ENCODE measurements around the gene NUDT17.
A peak's percentile ranks its signal among the peaks of the same experiment; 100 is the strongest.
"Not testable (repeated sequence)": the region's sequence is repeated elsewhere in the genome, so short reads cannot be mapped to it uniquely, and the experiment has no call there.

Gene NUDT17, protein sequence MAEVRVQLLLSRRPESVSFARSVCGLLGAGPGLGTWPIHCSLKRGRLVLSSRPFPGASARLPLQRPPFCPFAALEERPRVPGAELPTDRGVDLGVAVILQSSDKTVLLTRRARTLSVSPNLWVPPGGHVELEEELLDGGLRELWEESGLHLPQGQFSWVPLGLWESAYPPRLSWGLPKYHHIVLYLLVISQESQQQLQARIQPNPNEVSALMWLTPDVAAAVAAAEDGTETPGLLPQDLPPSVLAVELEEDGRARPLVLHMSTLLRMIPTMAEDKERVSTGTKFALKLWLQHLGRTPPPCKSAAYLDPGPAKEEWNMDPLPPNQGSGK

DNA sequence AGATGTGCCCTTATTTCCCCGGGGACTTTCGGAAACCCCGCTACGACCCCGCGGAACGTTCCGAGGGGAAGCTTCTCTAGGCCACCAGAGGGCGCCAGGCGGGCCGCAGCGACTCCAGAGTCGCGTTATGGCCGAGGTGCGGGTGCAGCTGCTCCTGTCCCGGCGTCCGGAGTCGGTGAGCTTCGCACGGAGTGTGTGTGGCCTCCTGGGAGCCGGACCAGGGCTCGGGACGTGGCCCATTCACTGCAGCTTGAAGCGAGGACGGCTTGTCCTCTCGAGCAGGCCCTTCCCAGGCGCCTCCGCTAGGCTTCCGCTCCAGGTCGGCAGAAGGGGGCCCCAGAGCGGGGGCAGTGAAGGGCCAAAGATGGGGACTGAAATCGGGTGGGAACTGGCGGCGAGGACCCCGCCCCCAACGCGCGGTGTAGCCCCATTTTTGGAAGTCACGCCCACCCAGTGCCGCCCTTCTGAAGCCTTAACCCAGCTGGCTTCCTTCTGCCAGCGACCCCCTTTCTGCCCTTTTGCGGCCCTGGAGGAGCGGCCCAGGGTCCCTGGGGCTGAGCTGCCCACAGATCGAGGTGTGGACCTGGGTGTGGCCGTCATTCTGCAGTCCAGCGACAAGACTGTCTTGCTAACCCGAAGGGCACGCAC lies at the start of gene NUDT17:
NUDT17 (plus strand) TSS at position 117 of the 648 bp plus-strand sequence; CDS start at position 128, 11 bp downstream.
- DNase-seq, result peak; percentile 88

DNA sequence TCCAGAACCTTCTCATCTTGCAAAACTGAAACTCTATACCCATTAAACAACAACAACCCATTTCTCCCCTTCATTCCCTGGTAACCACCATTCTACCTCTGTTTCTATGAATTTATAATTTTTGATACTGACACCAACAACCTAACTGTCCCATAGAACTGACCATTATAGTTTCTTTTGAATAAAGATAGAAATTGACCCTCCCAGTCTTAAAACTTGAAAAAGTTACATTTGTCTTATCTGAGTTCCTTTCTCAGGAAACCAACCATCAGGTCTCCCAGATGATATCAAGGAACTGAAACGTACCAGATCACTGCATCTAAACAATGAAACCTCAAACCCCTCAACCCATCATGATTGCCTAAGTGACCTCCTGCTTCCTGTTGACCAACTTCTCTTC lies 48.7 kb upstream of the NUDT17 start:
- no peak for DNase-seq

DNA sequence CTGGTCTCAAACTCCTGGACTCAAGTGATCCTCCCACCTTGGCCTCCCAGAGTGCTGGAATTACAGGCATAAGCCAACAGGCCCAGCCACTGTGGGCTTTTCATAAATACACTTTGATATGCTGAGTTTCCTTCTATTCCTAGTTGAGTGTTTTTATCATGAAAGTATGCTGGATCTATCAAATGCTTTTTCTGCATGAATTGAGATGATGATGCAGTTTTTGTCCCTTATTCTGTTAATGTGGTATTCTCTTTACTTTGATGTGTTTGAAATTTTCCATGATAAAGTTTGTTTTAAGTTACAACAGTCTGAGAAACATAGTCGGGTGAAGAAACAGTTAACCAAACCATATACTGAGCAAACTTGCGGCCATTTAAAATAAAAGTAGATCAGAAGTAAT lies 45.6 kb upstream of the NUDT17 start:
- DNase-seq, result no peak

DNA sequence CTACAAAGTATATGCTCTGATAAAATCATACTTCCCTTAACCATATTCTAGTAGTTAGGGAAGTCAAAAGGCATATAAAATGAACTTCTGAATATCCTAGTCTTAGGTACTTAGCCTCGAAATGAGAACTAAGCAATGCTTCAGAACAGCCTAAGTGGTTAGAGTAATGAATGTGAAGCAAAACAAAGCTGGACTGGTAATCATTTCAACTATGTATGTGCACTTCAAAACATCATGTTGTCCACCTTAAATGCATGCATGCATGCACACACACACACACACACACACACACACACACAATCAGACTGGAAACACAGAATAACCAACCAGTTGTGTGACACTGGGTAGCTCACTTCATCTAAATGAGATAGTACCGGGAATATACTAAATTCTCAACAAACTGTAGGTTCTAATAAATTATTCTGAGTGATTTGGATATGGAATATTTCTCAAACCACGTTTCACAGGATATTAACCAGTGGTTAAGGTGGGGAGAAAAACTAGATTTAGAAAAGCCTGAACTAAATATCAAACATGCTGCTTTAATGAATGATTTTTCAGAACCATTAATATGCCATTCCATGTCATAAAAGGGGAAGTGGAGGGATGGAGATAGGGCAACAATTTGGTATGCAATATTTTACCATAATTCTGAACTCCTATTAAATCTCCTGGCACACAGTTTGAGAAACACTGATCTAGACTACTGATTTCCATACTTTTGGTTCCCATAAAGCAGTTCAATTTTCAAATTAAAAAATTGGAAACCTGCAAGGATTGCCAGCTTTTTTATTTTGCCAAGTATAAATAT lies 41.0 kb upstream of the NUDT17 start:
- DNase-seq, result no peak

DNA sequence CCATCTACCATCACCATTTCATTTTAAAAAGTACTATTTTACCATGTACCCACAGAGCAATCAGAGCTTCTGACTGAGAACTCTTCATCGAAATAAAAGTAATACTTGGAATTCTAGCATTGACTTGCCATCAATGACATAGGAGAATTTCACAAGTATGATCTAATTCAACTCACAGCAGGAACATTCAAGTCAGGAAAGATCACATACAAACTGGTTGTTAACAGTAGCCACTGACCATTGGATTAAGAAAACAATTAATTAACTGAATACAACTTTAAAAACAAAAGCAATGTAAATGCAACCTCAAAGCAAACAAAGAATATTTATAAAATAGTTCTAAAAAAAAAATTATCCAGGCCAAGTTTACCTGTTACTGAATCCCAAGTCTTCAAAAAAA lies 40.4 kb upstream of the NUDT17 start:
- no peak for DNase-seq

DNA sequence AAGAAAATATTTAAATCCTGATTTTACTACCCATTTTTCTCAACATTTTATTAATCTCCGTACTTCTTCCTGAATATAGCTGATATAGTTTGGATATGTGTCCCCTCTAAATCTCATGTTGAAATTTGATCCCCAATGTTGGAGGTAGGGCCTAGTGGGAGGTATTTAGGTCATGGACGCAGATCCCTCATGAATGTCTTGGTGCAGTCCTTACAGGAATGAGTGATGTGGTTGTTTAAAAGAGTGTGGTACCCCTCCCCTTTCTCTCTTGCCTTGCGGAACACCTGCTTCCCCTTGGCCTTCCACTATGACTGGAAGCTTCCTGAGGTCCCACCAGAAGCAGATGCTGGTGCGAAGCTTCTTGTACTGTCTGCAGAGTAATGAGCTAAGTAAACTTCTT lies 39.0 kb upstream of the NUDT17 start:
- no peak for DNase-seq

DNA sequence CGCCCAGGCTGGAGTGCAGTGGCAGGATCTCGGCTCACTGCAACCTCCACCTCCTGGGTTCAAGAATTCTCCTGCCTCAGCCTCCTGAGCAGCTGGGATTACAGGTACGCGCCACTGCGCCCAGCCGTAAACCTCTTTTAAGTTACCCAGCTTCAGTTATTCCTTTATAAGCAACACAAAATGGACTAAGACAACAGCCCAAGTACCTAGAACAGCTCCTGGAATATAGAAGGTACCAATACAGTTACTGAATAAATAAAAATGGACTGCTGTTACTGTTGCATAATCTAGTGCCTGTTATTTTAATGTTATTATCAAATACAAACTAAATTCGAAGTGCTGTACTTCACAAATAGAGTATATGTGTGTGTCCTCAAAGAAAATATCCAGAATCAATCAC lies 38.6 kb upstream of the NUDT17 start:
- no peak for DNase-seq

DNA sequence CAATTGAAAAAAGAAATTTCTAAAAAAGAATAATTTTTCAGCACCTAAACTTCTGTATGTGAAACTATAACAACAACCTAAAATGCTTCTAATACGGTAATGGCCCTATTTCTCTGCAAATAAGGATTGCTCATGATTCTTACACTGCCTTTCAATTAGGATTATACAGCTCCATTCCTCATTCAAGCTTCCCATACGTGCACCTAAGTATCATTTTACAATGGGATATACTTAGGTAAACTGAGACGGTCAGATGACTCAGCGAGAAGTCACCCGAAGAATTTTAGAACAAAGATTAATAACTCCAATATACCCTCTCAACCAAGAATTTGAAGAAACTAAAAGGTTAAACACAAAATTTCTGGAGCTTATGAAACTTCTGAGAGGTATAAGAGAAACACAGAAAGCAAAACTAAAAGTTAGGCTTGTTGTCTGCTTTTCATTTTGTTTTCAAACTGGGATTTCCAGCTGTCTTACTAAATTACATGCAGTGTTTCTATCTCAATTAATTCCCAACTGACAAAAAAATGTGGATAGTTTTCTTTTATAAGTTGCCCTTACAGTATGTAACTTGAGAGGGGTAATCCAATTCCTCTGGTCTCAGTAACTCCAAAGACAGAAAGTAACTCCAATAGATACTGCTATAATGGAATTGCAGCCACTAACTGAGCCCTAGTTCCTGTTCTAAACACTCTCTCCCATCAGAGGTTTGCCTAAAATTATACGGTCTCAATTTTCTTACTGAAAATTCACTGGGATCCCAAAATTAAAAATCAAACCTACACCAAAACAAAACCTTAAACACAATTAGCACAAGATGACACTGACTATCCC lies 32.2 kb upstream of the NUDT17 start:
- not testable (repeated sequence) for DNase-seq

DNA sequence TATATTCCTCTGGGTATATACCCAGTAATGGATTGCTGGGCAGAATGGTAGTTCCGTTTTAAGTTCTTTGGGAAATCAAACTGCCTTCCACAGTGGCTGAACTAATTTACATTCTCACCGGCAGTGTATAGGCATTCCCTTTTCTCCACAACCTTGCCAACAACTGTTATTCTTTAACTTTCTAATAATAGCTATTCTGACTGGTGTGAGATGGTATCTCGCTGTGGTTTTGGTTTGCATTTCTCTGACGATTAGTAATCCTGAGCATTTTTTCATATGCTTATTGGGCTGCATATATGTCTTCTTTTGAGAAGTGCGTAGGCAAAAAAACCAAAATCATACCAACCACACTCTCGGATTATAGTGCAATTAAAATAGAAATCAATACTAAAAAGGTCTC lies 27.3 kb upstream of the NUDT17 start:
- DNase-seq, result not testable (repeated sequence)

DNA sequence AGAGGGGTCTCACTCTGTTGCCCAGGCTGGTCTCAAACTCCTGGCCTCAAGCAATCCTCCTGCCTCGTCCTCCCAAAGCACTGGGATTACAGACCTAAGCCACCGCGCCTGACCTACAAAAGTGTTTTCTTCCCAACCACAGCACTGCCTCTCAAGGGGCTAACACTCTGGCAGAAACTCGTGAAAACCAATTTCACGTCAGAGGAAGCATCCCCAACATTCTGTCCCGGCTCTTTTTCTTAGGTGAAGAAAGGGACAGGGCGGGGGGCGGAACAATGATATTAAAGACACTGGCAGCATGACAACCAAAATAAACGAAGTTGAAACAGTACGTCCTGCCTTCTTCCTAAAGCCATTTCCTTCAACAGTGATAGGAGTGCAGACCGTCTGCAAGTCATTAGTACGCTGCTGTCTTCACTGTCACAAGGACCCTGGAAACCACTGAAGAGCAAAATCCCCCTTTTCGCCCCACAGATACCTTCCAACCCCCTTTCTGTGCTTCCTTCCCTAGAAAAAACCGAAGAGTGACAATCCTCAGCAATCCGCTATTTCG lies 22.6 kb upstream of the NUDT17 start:
- not testable (repeated sequence) for DNase-seq

DNA sequence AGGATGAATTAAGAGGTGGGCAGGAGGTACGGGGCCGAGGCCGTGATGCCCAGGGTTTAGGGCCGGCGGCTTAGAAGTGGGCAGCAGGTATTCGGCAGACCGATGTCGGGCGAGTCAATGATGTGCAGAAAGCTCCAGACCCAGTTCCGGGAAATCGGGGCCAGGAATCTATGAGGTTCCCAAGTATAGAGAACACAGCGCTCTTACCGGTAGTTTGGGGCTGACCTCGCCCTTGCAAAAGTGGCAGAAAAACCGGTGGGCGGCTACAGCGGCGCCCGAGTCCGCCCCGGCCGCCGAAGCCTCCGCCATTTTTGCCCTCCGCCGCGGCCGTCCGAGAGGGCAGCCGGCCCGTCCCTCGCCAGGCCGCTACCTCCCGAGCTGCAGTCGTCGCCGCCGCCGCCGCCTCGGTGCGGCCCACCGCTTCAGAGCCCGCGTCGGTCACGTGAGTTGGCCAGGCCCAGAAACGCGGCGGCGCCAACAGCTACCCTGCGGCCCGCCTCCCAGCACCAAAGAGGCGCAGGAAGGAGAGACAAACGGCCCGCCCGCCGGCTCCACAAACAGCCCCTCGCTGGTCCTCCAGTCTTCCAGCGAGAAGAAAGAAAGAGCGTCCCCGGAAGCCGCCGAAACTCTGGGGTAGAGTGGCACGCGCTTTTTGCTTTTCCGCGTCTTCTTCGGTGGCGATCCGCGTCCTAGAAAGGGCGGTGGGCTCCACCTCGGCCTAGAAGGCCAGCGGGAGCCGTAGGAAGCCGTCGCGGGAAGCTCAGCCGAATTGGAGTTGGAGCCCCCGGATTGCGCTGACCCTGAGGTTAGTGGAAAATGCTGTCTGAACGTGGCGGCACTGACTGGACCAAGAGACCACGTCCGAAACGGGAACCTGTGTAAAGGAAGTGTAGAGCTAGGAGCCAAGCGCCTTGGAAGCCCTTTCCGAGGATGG lies 21.6 kb upstream of the NUDT17 start, which contains the start of the genes POLR3C and RNF115:
POLR3C (plus strand) TSS at position 636 of the 934 bp plus-strand sequence. CDS start 1,577 bp downstream, outside the sequence.
RNF115 (minus strand) TSS at position 531 of the 934 bp plus-strand sequence; CDS start at position 309, 222 bp downstream.
- DNase-seq, result peak; percentile 99

DNA sequence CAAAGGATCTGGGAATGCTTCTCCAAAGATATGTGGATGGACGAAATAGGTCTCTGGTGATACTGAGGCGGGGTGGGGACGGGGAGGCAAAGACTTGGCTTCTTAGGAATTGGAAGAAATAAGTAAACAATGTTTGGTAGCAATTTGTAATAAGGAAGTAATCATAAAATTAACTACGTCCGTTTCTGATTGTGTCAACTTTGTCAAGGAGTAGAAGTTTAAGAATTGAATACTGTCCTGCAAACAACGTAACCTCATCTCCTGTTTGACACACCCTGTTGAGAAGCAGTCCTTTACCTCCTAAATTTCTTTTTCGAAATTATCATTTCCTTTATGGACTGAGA lies 21.0 kb upstream of the NUDT17 start:
- DNase-seq, result peak; percentile 73

DNA sequence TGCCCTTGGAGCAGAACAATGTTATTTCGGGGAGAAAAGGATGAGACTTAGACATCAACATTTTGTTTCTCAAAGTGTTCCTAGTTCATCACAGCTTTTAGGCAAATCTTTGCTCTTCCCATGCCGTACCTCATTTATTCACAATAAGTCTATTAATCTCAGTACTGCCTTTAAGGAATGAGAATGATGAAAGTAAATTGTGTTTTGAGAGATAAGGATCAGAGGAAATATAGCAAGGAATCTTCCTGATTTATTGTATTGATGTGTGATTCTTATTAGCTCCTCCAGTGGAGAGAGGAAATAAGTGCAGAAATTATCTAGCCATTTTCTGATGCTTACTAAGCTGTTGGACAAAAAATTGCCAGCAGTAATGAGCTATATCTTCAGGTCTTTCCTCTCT lies 19.4 kb upstream of the NUDT17 start:
- DNase-seq, result no peak

DNA sequence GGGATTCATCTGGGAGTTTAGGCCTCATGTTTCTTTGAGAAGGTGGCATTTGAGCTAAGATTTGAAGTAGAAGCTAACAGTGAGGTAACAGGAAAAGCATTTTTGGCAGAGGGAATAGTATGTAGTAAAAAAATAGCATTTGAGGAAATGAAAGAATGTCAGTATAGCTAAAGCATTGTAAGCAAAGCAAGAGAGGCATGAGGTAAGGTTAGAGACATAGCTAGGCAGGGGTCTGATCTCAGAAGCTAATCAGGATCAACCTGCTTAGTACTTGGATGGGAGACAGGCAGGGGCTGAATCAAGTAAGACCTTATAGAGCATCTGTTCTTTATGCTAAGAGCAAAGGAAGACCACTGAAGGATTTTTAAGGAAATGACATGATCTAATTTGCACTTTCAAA lies 17.5 kb upstream of the NUDT17 start:
- no peak for DNase-seq

DNA sequence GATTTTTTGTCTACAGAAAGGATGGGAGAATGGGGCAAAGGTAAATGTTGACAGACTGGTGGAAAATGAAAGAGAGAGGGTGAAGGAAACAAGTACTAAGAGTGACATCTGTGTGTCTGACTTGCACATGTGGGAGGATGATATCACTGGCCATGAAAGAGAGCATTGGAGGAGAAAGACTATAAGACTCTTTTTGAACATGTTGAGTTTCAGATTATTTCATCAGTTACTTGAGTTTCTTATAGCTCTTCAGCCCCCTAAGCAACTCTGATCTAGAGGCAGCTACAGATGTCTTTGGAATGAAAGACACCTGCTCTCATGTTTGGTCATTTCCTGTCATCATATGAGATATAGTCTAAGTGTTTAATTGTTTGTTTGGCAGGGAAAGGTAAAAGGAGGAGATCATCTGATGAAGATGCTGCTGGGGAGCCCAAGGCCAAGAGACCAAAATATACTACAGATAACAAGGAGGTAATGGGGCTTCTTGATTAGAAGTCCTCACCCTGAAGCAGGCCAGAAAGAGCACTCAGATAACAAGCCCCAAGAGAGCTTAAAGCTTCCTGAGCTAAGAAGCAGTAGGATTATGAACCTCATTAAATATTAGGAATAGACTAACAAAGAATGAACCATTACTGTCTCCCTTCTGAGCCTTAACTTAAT lies 16.9 kb upstream of the NUDT17 start:
- no peak for DNase-seq

DNA sequence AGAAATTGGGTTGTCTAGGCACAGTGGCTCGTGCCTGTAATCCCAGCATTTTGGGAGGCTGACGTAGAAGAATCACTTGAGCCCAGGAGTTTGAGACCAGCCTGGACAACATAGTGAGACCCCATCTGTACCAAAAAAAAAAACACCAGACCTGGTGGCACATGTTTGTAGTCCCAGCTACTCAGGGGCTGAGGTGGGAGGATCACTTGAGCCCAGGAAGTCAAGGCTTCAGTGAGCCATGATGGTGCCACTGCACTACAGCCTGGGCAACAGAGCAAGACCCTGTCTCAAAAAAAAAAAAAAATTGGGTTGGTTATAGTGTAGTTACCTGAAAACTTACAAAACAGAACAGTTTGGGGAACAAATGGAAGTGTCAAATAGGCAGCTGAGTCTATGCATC lies 14.6 kb upstream of the NUDT17 start:
- not testable (repeated sequence) for DNase-seq

DNA sequence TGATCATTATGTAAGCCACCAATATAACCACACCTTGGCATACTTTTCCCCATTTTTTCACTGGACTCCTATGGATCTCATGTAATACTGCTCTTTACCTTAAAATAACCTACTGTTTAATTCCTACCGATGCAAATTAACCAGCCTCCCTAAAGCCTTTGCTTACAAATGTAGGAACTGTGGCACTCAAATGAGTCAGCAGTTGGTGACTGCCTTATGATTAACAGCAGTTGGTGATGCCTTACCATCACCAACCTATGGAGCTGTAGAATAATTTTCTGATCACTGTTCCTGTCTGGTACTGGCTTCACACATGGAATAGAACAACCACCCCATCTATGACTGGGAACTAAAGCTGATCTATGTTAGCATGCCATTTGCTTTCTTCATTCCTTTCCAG lies 7.8 kb upstream of the NUDT17 start:
- no peak for DNase-seq

DNA sequence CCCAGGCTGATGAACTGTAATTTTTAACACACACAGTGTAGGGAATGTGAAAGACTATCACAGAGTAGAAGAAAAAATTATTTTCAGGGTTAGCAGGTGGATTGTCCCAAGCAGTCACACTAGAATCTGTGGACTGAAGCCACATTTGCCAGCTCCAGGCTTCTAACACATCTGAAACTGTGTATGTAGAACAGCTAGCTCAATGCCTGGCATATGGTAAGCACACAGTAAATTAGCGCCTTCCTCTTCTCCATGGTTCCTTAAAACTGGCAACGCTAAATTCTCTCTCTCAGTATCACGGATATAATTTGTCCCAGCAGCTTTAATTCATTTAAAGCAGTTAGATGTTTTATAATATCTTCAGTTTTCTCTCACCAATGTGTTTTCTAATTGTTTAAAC lies 2.4 kb upstream of the NUDT17 start:
- no peak for DNase-seq

DNA sequence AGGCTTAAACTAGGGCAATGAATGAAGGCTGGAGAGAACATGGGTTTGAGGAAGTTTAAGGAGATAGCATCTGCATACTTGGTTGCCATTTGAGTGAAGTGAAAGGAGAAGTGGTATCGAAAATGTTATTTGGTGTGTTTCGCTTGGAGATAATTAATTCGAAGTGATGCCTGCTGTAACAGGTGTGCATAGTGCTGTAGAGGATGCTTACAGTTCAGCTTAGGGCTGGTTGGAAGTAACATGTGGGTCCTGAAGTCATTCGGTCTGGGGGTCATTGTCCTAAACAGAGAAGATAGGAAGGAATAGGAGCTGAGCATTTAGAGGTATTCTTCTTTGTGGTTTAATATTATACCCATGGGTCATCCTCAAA lies 301 bp upstream of the NUDT17 start:
- peak; percentile 88 for DNase-seq

DNA sequence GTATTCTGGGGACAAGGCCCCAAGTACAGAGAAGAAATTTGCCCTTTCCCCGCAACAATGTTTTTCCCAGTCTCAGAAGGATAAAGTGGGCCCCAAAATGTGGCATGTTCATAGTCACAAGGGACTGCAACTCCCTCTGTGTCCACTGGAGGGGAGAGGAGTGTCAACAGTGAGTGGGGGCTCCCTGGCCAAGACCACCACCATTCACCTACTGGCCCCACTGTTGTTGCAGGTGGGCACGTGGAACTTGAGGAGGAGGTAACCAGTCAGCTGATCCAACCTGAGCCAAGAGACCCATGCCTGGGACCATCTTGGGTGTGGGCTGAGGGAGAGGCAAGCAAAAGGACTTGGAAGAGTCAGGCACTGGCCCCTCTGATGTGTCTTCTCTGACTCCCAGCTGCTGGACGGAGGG lies 777 bp downstream of the NUDT17 start:
- no peak for DNase-seq

DNA sequence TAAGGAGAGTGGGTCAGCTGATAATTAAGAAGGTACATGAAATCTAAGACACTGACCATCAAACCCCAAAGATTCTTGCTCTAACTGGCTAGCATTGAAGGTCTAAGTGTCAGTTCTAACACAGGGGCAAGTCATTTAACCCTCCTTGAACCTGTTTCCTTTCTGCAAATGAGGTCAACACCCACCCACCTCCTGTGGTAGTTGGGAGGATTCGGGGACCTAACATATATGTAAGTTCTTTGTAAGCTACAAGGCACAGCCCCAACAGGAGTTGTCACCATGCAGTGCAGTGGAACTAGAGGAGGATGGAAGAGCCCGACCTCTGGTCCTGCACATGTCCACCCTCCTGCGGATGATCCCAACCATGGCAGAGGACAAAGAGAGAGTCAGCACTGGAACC lies 2.4 kb downstream of the NUDT17 start:
- DNase-seq, result no peak
